Cardiac fibroblast (primary cell): ENCODE measurements around the gene SIX5.
"Not testable (repeated sequence)": the region's sequence is repeated elsewhere in the genome, so short reads cannot be mapped to it uniquely, and the experiment has no call there.

ENCODE experiments used
- DNase-seq, 2 donors: peaks; one replicate each; pipeline versions ENCODE4 v3.0.0 to v3.0.0-alpha.2; 2010; ENCODE audit warnings: low read depth in 2 of 2
- H3K4me3 ChIP-seq, 2 donors: replicated peaks in 1 of 2; 1 replicate in 1 of 2; 2 replicates in 1 of 2; pipeline ENCODE4 v1.5.1; 2011; ENCODE audit warnings: low read depth in 2 of 2, low read length in 2 of 2, mild to moderate bottlenecking in 2 of 2, moderate library complexity in 1 of 2
- TF ChIP-seq, protein P1 (sequence below): IDR thresholded peaks from one replicate; pipeline ENCODE4 v1.5.1; 2011; ENCODE audit warnings: low read depth, mild to moderate bottlenecking, low read length, inconsistent platforms

SIX5 gene

DNA sequence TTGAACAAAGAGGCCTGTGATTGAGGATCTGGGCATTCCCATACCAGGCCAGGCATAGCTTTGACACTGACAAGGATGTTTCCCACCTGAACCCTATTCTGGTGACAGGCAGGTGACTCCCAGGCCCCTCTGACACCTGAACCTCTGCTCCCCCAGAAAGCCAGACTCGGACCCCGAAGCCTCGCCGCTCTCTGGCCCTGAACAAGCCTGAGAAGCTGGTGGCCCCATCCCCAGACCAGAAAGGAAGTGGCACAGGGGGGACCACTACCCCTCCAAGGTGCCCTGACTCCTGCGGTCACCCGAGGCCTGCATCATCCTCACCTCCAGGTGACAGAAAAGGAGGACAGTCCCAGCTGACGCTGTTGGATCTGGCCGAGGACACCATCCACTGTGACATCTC lies 14.7 kb downstream of the SIX5 start:
- DNase-seq = no peak
- H3K4me3 ChIP-seq = no peak overlapping the region
- TF ChIP-seq, protein P1, sequence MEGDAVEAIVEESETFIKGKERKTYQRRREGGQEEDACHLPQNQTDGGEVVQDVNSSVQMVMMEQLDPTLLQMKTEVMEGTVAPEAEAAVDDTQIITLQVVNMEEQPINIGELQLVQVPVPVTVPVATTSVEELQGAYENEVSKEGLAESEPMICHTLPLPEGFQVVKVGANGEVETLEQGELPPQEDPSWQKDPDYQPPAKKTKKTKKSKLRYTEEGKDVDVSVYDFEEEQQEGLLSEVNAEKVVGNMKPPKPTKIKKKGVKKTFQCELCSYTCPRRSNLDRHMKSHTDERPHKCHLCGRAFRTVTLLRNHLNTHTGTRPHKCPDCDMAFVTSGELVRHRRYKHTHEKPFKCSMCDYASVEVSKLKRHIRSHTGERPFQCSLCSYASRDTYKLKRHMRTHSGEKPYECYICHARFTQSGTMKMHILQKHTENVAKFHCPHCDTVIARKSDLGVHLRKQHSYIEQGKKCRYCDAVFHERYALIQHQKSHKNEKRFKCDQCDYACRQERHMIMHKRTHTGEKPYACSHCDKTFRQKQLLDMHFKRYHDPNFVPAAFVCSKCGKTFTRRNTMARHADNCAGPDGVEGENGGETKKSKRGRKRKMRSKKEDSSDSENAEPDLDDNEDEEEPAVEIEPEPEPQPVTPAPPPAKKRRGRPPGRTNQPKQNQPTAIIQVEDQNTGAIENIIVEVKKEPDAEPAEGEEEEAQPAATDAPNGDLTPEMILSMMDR = no peak

DNA sequence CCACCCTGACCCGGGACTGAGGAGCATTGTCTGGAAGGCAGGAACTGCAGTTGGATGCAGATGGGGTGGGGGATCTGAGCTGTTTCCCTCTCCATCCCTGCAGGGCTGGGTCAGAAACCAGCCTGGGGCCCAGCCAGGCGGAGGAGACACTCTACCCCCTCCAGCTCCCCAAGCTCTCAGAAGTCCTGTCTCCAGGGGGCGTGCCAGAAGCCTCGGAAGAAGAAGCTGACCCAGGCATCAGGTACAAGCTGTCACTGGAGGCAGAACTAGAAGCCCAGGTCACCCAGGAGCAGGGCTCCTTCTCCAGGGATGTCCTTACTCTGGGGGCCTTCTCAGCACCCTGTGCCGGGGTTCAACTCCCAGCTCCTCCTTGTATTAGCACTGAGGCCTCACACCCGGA lies 15.5 kb downstream of the SIX5 start:
- H3K4me3 ChIP-seq = no peak overlapping the region
- TF ChIP-seq, protein P1 = no peak
- no peak for DNase-seq

DNA sequence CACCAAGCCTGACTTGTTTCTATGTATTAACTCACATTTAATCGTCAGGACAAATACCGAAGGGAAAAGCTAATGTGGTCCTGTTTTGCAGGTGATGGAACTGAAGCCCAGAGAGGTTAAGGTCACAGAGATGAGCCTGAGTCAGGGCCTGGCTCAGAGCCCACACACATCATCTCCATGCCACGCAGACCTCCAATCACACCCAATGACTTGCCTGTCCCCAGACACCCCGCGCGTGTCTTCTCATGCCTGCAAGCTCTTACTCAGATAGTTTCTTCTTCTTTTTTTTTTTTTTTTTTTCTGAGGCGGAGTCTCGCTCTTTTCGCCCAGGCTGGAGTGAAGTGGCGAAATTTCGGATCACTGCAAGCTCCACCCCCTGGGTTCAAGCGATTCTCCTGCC lies 16.4 kb downstream of the SIX5 start:
- TF ChIP-seq, protein P1 = no peak
- DNase-seq = peak in 1 of 2 donors; percentile 76
- no peak overlapping the region for H3K4me3 ChIP-seq

DNA sequence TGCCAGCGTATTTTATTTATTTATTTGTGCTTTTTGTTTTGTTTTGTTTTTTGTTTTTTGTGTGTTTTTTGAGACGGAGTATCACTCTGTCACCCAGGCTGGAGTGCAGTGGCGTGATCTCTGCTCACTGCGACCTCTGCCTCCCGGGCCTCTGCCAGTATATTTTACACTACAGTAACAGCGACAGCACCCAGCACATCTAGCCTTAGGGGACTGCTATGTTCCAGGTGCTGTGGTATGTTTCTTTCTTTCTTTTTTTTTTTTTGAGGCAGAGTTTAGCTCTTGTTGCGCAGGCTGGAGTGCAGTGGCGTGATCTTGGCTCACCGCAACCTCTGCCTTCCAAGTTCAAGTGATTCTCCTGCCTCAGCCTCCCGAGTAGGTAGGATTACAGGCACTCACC lies 17.6 kb downstream of the SIX5 start:
- not testable (repeated sequence) for H3K4me3 ChIP-seq, DNase-seq

DNA sequence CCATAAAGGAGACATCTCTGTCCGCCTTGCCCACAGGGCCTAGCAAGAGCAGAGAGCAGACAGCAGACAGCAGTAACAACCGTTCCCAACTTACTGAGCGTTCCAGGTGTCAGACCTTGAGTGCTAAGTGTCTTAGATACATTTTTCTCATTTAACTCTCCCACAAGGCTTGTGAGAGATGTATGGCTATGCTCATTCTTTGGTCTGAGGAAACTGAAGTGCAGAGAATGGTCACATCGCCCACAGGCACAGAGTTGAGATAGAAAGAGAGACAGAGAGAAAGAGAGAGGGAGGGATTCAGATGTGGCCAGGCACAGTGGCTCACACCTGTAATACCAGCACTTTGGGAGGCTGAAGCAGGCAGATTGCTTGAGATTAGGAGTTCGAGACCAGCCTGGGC lies 21.5 kb downstream of the SIX5 start:
- no peak overlapping the region for H3K4me3 ChIP-seq
- TF ChIP-seq, protein P1 = no peak
- no peak for DNase-seq

DNA sequence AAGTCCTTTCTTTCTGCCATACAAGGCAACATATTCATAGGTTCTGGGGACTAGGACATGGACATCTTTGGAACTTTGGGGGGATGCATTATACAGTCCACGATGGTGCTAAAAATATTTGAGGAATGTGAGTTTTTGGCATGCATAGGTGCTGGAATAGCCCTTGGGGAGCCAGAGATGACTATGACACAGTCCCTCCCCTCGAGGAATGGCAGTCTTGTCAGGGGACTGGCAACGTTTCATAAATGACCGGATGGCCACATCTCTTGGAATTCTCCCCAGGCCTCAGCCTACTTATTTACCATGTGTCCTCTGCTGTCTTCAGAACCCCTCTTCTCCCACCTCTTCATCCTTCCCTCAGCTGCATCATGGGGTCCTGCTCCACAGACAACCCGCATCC lies 22.2 kb downstream of the SIX5 start:
- DNase-seq = no peak
- TF ChIP-seq, protein P1 = no peak

DNA sequence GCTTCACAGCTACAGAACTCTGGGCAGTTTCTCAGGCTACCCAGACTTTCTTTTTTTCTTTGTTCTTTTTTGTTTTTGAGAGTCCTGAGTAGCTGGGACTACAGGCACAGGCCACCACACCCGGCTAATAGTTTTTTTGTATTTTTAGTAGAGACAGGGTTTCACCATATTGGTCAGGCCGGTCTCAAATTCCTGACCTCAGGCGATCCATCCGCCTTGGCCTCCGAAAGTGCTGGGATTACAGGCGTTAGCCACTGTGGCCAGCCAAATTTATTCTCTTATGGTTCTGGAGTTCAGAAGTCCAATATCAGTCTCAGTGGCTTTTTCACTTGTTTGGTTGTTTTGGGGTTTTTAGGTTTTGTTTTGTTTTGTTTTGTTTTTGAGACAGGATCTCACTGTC lies 23.4 kb downstream of the SIX5 start:
- TF ChIP-seq, protein P1 = no peak
- DNase-seq = no peak
- H3K4me3 ChIP-seq = no peak overlapping the region

More for the DNA sequence above, 22.2 kb downstream of the SIX5 start:
- H3K4me3 ChIP-seq = no peak overlapping the region
